Activated naive CD4-positive, alpha-beta T cell treated with anti-CD3 and anti-CD28 coated beads, Interleukin-2, amount 50 U/mL, for 72 hours (primary cell): ENCODE measurements around the gene BLZF1. TPM values are rescaled to one million over a fixed set of nuclear protein-coding genes. Genes with fewer than 3 reads are reported as not detected.
A peak's percentile ranks its signal among the peaks of the same experiment; 100 is the strongest.

Source experiments
- ATAC-seq, 2 donors: fragments of 150-1000 bp; cut with Tn5 transposase; 2 replicates each; pipeline ENCODE4 v1.10.0; 2021; ENCODE audit warnings: mild to moderate bottlenecking in 2 of 2, moderate library complexity in 2 of 2
- DNase-seq, 2 donors: peaks; one replicate each; pipeline ENCODE4 v3.0.0; 2021 to 2022; ENCODE audit warnings: low spot score in 2 of 2
- H3K27ac Mint-ChIP-seq, 2 donors: one replicate each; pipeline ENCODE4 v1.8.0; 2022; ENCODE audit warnings: mild to moderate bottlenecking in 2 of 2, mixed read lengths in 2 of 2
- H3K36me3 Mint-ChIP-seq, 2 donors: one replicate each; pipeline ENCODE4 v1.8.0; 2022; ENCODE audit warnings: mixed read lengths in 2 of 2
- H3K9me3 Mint-ChIP-seq, 2 donors: one replicate each; pipeline ENCODE4 v1.8.0; 2022; ENCODE audit warnings: mixed read lengths in 2 of 2
- total RNA-seq, 2 donors: library from RNA; stranded (reverse); gene quantifications; one replicate each; pipeline ENCODE4 v1.2.3, GENCODE V29; 2022

Gene BLZF1
- total RNA-seq, 2 donors from 2014 or later = 6.1 to 9.8 TPM

DNA sequence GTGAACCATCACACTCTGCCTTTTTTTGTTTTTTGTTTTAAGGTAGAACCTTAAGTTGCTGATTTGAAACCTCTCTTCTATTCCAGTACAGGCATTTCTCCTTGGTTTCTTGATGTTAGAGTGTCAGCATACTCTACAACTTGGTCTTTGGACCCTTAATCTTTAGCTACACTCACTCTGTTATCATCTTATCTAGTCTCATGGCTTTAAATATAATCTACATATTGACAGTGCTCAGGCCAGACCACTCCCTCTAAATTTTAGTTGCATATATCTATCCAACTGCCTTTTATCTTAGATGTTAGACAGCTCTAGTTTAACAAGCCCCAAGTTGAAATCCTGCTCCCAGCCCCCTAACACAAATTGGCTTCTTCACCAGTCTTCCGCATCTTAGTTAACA lies 22.5 kb upstream of the BLZF1 start:
- Mint-ChIP-seq H3K27ac (no peak overlapping the region), H3K9me3 (peaks cover 3 to 5% of the 10 kb centered on the region in 2 donors), H3K36me3 (peaks cover 0 to 5% of the 10 kb centered on the region in 2 donors)
- ATAC-seq (no peak), DNase-seq (no peak)

DNA sequence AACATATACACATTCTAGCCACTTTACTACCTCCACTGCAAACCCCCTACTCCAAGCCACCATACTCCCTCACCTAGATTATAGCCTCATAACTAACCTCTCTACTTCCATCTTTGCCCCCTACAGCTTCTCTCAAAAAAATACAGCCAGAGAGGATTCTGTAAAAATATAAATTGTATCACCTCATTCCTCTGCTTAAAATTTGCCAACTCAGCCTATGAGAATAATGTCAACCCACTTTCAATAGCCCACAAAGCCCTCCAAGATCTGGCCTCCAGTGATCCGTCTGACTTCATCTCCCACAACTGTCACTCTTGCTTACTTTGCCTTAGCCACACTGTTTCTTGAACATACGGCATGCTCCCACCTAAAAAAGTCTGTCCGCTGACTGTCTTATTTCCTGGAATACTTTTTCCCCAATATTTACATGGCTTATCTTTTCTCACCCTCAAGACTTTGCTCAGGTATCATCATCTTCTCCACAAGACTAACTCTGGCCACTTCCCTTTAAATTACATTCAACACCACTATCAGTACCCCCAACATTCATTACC lies 21.9 kb upstream of the BLZF1 start:
- DNase-seq (no peak), ATAC-seq (no peak)
- H3K9me3 Mint-ChIP-seq = no peaks in the 10 kb centered on the region
- no peaks in the 10 kb centered on the region for H3K36me3 Mint-ChIP-seq
- no peak overlapping the region for H3K27ac Mint-ChIP-seq

DNA sequence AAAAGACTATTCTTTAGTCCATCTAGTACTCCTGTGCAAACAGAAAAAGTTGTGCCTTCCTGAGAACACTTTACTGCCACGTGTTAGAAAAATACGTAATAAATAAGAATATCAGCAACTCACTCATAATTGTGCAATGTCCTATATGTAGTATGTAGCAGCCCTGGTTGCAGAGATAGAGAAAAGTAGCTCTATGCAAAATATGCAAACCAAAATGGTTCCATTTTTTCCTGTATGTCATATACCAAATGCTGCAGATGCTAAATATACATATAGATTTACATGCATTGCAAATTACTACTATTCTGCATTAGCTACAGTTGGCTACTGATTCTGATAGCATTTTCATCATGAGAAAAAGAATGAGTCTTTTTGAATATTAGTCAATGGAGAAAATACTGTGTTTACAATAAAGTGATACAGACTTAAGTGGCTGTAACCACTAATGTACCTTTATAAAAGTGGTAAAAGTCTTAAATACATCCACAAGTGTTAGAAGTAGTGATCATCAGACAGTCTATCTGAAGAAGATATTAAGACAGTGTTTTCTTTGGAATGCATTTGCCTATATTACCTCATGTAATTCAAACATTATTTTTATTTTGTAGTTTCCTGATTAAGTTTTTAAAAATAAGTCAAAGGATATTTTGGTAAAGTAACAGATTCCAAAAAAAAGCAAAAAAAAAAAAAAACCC lies 20.2 kb upstream of the BLZF1 start:
- H3K36me3 Mint-ChIP-seq = no peaks in the 10 kb centered on the region
- H3K9me3 Mint-ChIP-seq = no peaks in the 10 kb centered on the region
- no peak overlapping the region for H3K27ac Mint-ChIP-seq
- no peak for DNase-seq
- no peak for ATAC-seq

DNA sequence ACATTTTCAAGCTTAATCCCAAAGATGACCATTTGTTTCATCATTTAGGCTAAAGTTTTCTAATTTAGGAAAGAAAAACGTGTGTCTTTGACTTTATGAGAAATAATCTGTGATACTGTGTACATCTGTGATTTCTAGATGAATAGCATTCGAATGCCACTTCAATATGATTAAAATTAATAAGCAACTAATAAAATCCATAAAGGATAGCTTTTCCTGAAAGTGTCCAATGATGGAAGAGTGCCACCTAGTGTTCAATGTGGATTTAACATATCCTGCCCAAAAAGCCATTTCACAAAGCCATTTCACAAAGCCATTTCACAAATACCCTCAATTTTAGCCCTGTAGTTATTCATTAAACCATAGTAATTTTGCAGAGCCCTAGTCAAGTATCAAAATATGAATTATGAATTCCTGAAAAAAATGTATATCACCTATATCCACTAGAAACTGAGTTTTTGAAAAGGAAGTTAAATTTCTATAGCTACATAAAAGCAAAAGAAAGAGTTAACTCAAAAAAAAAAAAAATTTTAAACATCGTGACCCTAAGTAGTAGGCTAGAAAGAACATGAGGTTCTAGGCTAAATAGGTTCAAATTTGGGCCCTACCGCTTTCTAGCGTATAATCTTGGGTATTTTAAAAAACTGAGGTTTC lies 19.5 kb upstream of the BLZF1 start:
- no peaks in the 10 kb centered on the region for H3K36me3 Mint-ChIP-seq
- no peak overlapping the region for H3K27ac Mint-ChIP-seq
- peak in 1 of 2 donors; percentile 36 for DNase-seq
- no peaks in the 10 kb centered on the region for H3K9me3 Mint-ChIP-seq
- ATAC-seq = no peak

DNA sequence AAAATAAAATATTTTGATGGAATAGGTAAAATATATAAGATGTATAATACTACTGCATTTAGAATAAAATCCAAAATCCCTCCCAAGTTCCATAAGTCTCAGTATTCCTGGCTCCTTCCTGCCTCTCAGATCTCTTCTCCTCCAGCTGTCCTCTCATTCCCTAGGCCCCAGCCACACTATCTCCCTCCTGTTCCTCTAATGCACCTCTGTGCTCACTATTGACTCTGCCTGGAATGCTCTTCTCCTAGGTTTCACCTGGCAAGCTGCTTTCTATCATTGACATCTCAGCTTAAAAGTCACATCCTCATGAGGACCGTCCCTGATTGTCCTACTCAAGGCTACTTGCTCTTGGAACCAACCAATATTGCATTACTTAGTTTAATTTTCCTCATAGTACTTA lies 7.6 kb upstream of the BLZF1 start:
- ATAC-seq = no peak
- H3K36me3 Mint-ChIP-seq = no peaks in the 10 kb centered on the region
- DNase-seq = no peak
- no peak overlapping the region for H3K27ac Mint-ChIP-seq
- H3K9me3 Mint-ChIP-seq = no peaks in the 10 kb centered on the region

DNA sequence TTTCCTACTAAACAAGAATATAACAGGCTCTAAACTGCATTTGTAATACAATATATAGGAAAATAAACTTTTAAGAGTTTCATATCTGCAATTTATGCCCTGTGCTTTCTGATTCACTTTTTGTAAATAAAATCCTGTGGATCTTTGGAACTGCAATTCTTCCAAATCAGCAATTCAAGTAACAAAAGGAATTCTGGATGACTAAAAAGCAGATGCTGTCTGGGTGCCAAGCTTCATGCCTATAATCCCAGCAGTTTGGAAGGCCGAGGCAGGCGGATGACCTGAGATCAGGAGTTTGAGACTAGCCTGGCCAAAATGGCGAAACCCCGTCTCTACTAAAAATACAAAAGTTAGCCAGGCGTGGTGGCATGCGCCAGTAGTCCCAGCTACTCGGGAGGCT lies 6.7 kb upstream of the BLZF1 start:
- Mint-ChIP-seq H3K36me3 (no peaks in the 10 kb centered on the region), H3K27ac (no peak overlapping the region), H3K9me3 (no peaks in the 10 kb centered on the region)
- DNase-seq = no peak
- ATAC-seq = no peak

DNA sequence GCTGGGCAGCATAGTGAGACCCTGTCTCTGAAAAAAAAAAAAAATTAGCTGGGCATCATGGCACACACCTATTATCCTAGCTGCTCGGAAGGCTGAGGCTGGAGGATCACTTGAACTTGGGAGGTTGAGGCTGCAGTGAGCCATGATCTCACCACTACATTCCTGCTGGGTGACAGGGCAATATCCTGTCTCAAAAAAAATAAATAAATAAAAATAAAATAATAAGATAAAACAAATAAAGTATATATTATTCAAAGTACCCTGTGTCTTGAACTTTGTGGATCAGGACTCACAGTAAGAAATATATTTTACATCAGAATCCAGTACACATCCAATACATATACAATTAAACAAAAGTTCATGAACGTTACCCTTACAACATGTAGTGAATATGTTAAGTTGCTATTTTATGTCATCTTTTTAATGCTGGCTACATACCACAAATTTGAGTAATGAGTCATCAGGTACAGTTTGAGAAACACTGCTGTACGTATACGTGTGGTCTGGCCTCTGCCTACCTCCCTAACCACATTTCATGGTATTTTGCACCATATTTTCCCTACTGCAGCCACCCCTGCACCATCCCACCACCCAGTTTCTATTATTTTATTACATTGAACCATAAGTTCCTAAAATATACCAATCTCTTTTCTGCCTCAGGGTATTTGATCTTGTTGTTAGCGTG lies 4.8 kb upstream of the BLZF1 start:
- Mint-ChIP-seq H3K9me3 (no peaks in the 10 kb centered on the region), H3K36me3 (no peaks in the 10 kb centered on the region), H3K27ac (peak overlapping the region; percentile 11 to 60)
- ATAC-seq (peak; percentile 38 to 50), DNase-seq (peak in 1 of 2 donors; percentile 53)

DNA sequence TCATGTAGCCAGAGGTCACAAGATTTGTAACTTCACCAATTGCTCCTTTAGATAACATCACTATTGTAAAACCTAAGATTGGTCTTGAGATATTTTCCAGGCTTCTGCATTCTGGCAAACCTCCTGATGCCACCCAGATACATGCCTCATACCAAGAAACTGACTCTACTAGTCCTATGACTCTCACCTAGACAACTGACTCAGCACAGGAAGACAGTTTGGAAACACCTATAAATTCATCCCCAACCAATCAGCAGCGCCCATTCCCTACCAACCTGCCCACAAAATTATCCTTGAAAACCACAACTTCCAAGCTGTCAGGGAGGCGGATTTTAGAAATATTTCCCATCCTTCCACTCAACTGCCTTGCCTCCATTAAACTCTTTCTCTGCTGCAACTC lies 3.0 kb upstream of the BLZF1 start:
- ATAC-seq (peak in 1 of 2 donors; percentile 23), DNase-seq (no peak)
- H3K36me3 Mint-ChIP-seq = no peaks in the 10 kb centered on the region
- H3K9me3 Mint-ChIP-seq = no peaks in the 10 kb centered on the region
- H3K27ac Mint-ChIP-seq = peak overlapping the region in 1 of 2 donors; percentile 28

DNA sequence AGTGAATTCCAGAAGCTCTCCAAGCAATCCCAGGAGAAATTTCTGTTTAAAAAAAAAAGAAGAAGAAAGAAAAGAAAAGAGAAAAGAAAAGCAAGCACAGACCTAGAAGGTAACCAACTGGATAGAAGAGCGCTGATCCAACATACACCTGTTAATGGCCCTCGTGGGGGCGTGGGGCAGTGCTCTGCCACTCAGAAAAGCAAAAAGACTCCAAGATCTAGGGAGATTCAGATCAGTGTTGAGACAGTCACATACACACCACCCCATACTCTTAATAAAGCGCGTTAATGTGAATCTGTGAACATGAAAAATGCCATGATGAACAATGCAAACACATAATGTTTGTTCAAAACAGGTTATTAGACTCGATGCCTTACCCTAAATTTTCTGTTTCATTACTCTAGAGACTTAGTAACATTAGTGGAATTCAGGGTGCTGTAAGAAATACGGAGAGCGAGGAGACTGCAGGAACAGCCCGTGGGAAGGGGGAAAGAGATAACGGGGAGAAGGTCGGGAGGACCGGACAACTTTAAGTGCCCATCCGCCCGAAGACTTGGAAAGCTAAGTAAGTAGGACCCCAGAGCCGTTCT lies 804 bp upstream of the BLZF1 start:
- Mint-ChIP-seq H3K27ac (no peak overlapping the region), H3K9me3 (no peaks in the 10 kb centered on the region), H3K36me3 (peaks cover 0 to 5% of the 10 kb centered on the region in 2 donors)
- DNase-seq = no peak
- no peak for ATAC-seq

DNA sequence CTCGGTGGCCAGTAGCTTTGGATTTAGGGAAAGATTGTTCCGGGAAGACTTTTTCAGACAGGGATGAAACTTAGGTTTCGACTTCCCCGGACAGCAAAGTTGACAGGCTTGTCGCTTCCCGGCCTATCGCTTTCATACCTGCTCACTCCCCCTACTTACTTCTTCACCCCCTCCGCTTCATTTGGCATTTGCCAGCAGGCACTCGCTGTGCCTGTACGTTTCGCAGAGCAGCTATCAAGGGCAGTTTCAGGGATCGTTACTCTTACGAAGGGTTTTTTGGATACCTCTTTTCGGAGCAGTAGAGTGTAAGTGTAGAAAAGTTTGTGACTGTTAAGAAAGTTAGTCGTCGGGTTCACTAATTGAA lies 393 bp downstream of the BLZF1 start:
- peak in 1 of 2 donors; percentile 16 for DNase-seq
- Mint-ChIP-seq H3K36me3 (peaks cover 0 to 5% of the 10 kb centered on the region in 2 donors), H3K9me3 (no peaks in the 10 kb centered on the region), H3K27ac (no peak overlapping the region)
- ATAC-seq = peak; percentile 2 to 6

DNA sequence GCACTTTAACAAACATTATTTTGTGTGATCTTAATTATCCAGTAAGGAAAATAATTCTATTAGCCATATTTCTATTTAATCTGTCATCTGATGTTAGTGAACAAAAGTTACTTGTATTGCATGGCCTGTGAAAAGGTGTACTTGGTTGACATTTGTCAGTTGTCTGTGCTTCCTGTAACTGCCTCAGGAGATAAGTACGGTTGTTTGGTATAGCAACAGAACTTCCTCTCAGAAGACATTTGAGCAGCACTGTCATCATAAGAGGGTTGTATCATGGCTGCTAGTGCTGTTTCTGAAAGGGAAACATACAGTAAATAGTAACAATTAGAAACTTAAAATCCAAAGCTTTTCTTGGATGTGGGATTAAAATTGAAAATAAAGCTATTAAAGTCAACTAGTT lies 3.4 kb downstream of the BLZF1 start:
- H3K9me3 Mint-ChIP-seq = no peaks in the 10 kb centered on the region
- ATAC-seq (no peak), DNase-seq (no peak)
- H3K36me3 Mint-ChIP-seq = peaks cover 0 to 5% of the 10 kb centered on the region in 2 donors
- H3K27ac Mint-ChIP-seq = no peak overlapping the region

DNA sequence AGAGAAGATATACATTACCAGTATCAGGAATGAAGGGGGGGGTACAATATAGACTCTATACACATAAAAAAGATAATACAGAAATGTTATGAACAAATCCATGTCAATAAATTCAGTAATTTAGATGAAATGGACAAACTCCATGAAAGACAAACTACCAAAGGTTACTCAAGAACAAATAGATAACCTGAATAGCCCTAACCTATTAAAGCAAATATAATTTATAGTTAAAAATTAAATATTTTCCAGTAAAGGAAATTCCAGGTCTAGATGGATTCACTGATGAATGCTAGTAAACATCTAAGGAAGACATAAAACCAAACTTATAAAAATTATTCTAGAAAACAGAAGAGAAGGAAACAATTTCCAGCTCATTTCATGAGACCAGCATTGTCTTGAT lies 13.2 kb downstream of the BLZF1 start:
- H3K27ac Mint-ChIP-seq = no peak overlapping the region
- H3K9me3 Mint-ChIP-seq = no peaks in the 10 kb centered on the region
- ATAC-seq (no peak), DNase-seq (no peak)
- H3K36me3 Mint-ChIP-seq = peaks cover 0 to 9% of the 10 kb centered on the region in 2 donors

DNA sequence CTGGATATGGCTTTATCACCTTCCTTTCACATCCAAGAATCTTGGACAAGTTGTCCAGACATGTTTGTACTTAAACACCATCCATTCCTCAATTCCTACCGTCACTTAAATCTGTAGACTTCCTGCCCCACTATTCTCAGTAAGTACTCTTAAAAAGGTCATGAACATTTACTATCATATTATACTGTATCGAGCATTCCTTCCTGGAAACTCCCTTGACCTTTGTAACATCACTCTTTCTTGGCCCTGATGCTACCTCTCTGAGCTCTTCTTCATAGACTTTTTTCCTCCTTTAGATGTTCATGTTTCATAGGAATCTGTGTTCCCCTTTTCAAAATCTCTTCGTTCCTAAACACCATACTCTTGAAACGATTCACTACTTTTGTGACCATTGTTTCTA lies 15.5 kb downstream of the BLZF1 start:
- Mint-ChIP-seq H3K36me3 (peaks cover 0 to 9% of the 10 kb centered on the region in 2 donors), H3K9me3 (no peaks in the 10 kb centered on the region), H3K27ac (no peak overlapping the region)
- DNase-seq (no peak), ATAC-seq (no peak)

DNA sequence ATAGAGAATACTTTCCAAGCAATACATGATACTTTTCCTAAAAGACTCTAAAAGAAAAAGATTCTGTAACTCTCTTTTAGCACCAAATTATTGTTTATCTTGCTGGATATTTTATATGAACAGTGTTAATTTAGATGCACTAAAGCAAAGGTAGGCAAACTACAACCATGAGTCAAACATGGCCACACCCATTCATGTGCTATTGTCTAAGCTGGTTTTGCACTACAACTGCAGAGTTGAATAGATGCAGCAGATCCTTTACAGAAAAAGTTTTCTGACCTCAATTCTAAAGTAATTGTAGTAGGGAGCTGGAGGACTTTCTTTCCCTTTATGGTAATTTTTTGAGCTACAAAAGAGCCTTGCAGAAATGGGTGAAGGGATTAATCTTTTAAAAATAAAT lies 19.4 kb downstream of the BLZF1 start:
- ATAC-seq (no peak), DNase-seq (no peak)
- Mint-ChIP-seq H3K27ac (no peak overlapping the region), H3K9me3 (no peaks in the 10 kb centered on the region), H3K36me3 (peaks cover 0 to 18% of the 10 kb centered on the region in 2 donors)

DNA sequence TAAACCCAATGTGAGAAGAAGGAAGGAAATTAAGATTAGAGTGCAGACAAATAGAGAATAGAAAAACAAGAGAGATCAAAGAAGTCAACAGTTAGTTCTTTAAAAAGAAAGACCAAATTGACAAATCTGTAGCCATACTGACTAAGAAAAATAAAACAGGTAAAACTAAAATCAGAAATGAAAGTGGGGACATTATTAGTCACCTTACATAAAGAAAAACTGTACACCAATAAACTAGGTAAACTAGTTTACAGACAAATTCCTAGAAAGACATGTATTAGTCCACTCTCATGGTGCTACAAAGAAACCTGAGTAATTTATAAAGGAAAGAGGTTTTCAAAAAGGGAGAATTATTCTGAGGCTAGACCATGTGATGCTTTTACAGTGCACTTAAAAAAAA lies 22.3 kb downstream of the BLZF1 start:
- Mint-ChIP-seq H3K9me3 (no peaks in the 10 kb centered on the region), H3K36me3 (peaks cover 6 to 25% of the 10 kb centered on the region in 2 donors), H3K27ac (peak overlapping the region in 1 of 2 donors; percentile 3)
- ATAC-seq (peak; percentile 58 to 97), DNase-seq (no peak)

DNA sequence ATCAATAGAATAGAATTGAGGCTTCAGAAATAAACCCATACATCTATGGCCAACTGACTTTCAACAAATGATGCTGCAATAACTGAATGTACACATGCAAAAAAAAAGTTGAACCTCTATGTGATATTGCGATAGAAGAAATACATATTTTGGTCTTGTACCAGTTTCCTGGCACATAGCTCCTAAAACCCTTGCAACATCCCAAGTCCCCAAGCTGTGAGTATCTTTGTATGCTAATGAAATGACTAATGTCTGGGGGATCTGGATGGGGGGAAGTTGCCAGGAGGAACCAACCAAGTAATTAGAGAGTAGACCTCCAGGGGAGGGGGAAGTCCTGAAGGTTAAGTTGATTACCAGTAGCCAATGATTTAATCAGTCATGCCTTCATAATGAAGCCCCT lies 24.4 kb downstream of the BLZF1 start:
- Mint-ChIP-seq H3K9me3 (no peaks in the 10 kb centered on the region), H3K27ac (no peak overlapping the region), H3K36me3 (peaks cover 6 to 30% of the 10 kb centered on the region in 2 donors)
- DNase-seq (no peak), ATAC-seq (no peak)

DNA sequence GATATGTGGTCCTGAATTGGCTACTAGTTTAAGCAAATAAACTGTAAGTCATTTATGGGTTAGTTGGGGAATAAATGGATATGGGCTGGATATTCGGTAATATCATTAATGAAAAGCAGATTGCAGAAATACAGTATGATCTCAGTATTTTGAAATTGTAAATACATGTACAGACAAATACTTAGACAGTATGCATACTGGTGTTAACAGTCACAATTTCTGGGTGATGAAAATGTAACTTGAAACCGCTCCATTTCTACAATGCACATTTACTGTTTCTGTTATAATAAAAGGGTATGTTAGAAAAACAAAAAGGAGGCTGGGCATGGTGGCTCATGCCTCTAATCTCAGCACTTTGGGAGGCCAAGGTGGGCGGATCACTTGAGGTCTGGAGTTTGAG lies 28.0 kb downstream of the BLZF1 start:
- Mint-ChIP-seq H3K36me3 (peaks cover 6 to 18% of the 10 kb centered on the region in 2 donors), H3K27ac (no peak overlapping the region), H3K9me3 (peaks cover 6 to 9% of the 10 kb centered on the region in 2 donors)
- ATAC-seq (no peak), DNase-seq (no peak)
